GM12892 (cell line): ENCODE measurements around the gene NKX2-8.

Experiments
- POLR2A ChIP-seq: IDR thresholded peaks from 2 replicates; pipeline ENCODE4 v1.6.1; 2011; ENCODE audit warnings: low read depth, low read length, control low read depth
- POLR2AphosphoS5 ChIP-seq: IDR thresholded peaks from 2 replicates; pipeline ENCODE4 v1.6.1; 2011; ENCODE audit warnings: low read depth, low read length, control low read depth
- TAF1 ChIP-seq: IDR thresholded peaks from 2 replicates; pipeline ENCODE4 v1.6.1; 2011; ENCODE audit warnings: low read depth, mild to moderate bottlenecking, control low read depth, low read length, borderline replicate concordance

- TF ChIP-seq POLR2AphosphoS5 (no peak), POLR2A (no peak), TAF1 (no peak)
Measured at GRCh38 chr14:36619131-36619530, 36.7 kb upstream of the NKX2-8 start.
